ENCODE data around the gene MYO3B.

DNA sequence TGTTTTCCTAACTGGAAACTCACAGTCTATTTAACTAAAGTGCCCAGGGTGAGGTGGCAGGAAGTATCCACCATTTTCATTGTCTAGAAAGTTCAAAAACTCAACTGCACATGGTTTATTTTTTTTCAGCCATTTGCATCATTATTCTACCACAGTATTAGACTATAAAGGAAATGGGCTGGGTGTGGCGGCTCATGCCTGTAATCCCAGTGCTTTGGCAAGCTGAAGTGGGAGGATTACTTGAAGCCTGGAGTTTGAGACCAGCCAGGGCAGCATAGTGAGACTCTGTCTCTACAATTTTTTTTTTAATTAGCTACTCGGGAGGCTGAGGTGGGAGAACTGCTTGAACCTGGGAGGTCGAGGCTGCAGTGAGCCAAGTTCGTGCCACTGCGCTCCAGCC, 213.8 kb downstream of the MYO3B start:
- no peak for TF ChIP-seq GATA2 (CRISPR knock-in tag; IDR thresholded peaks at IDR 0.05)
- no peak for TF ChIP-seq JUND (IDR thresholded peaks at IDR 0.05)
- TF ChIP-seq, protein P1, sequence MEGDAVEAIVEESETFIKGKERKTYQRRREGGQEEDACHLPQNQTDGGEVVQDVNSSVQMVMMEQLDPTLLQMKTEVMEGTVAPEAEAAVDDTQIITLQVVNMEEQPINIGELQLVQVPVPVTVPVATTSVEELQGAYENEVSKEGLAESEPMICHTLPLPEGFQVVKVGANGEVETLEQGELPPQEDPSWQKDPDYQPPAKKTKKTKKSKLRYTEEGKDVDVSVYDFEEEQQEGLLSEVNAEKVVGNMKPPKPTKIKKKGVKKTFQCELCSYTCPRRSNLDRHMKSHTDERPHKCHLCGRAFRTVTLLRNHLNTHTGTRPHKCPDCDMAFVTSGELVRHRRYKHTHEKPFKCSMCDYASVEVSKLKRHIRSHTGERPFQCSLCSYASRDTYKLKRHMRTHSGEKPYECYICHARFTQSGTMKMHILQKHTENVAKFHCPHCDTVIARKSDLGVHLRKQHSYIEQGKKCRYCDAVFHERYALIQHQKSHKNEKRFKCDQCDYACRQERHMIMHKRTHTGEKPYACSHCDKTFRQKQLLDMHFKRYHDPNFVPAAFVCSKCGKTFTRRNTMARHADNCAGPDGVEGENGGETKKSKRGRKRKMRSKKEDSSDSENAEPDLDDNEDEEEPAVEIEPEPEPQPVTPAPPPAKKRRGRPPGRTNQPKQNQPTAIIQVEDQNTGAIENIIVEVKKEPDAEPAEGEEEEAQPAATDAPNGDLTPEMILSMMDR (IDR thresholded peaks at IDR 0.05) = no peak
- TF ChIP-seq, protein P2, sequence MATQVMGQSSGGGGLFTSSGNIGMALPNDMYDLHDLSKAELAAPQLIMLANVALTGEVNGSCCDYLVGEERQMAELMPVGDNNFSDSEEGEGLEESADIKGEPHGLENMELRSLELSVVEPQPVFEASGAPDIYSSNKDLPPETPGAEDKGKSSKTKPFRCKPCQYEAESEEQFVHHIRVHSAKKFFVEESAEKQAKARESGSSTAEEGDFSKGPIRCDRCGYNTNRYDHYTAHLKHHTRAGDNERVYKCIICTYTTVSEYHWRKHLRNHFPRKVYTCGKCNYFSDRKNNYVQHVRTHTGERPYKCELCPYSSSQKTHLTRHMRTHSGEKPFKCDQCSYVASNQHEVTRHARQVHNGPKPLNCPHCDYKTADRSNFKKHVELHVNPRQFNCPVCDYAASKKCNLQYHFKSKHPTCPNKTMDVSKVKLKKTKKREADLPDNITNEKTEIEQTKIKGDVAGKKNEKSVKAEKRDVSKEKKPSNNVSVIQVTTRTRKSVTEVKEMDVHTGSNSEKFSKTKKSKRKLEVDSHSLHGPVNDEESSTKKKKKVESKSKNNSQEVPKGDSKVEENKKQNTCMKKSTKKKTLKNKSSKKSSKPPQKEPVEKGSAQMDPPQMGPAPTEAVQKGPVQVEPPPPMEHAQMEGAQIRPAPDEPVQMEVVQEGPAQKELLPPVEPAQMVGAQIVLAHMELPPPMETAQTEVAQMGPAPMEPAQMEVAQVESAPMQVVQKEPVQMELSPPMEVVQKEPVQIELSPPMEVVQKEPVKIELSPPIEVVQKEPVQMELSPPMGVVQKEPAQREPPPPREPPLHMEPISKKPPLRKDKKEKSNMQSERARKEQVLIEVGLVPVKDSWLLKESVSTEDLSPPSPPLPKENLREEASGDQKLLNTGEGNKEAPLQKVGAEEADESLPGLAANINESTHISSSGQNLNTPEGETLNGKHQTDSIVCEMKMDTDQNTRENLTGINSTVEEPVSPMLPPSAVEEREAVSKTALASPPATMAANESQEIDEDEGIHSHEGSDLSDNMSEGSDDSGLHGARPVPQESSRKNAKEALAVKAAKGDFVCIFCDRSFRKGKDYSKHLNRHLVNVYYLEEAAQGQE (IDR thresholded peaks at IDR 0.05; ENCODE audit: low read depth, low read length) = no peak
- TF ChIP-seq, protein P3, sequence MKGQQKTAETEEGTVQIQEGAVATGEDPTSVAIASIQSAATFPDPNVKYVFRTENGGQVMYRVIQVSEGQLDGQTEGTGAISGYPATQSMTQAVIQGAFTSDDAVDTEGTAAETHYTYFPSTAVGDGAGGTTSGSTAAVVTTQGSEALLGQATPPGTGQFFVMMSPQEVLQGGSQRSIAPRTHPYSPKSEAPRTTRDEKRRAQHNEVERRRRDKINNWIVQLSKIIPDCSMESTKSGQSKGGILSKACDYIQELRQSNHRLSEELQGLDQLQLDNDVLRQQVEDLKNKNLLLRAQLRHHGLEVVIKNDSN (IDR thresholded peaks at IDR 0.05; ENCODE audit: borderline replicate concordance, low read depth) = no peak
- no peak for TF ChIP-seq GABPA (IDR thresholded peaks at IDR 0.05; ENCODE audit: low read depth)
- TF ChIP-seq, protein P4, sequence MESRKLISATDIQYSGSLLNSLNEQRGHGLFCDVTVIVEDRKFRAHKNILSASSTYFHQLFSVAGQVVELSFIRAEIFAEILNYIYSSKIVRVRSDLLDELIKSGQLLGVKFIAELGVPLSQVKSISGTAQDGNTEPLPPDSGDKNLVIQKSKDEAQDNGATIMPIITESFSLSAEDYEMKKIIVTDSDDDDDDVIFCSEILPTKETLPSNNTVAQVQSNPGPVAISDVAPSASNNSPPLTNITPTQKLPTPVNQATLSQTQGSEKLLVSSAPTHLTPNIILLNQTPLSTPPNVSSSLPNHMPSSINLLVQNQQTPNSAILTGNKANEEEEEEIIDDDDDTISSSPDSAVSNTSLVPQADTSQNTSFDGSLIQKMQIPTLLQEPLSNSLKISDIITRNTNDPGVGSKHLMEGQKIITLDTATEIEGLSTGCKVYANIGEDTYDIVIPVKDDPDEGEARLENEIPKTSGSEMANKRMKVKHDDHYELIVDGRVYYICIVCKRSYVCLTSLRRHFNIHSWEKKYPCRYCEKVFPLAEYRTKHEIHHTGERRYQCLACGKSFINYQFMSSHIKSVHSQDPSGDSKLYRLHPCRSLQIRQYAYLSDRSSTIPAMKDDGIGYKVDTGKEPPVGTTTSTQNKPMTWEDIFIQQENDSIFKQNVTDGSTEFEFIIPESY (IDR thresholded peaks at IDR 0.05; ENCODE audit: borderline replicate concordance, low read depth) = no peak
- no peak for TF ChIP-seq YY1 (IDR thresholded peaks at IDR 0.05; ENCODE audit: low read depth)
- no peak for TF ChIP-seq SMC3 (IDR thresholded peaks at IDR 0.05; ENCODE audit: low read depth, low read length)
- no peak for TF ChIP-seq FOSL2 (IDR thresholded peaks at IDR 0.05; ENCODE audit: borderline replicate concordance, low read depth)
- TF ChIP-seq NRF1 (IDR thresholded peaks at IDR 0.05; ENCODE audit: low read depth, low read length) = no peak
- TF ChIP-seq RFX5 (IDR thresholded peaks at IDR 0.05; ENCODE audit: low read length) = no peak
- TF ChIP-seq FOXM1 (IDR thresholded peaks at IDR 0.05; ENCODE audit: low read depth) = no peak

Data from SK-N-SH (cell line).